BE2C (cell line): ENCODE measurements around the gene DDX27.

Source experiments
- DNase-seq: peaks from one replicate; pipeline ENCODE4 v3.0.0-alpha.2; 2020
- H3K27me3 ChIP-seq: fragments of 250-450 bp; sonication (Bioruptor Pico); 2 replicates; pipeline ENCODE4 v1.5.1; 2020; ENCODE audit warnings: mild to moderate bottlenecking
- H3K36me3 ChIP-seq: fragments of 250-450 bp; sonication (Bioruptor Pico); 2 replicates; pipeline ENCODE4 v1.5.1; 2020; ENCODE audit warnings: mild to moderate bottlenecking
- H3K4me1 ChIP-seq: fragments of 250-450 bp; sonication (Bioruptor Pico); 2 replicates; pipeline ENCODE4 v1.5.1; 2020
- H3K4me3 ChIP-seq: 2 replicates; pipeline ENCODE4 v1.5.1; 2011; ENCODE audit warnings: low read depth, low read length
- H3K9me3 ChIP-seq: fragments of 250-450 bp; sonication (Bioruptor Pico); 2 replicates; pipeline ENCODE4 v1.5.1; 2020
- CTCF ChIP-seq: IDR thresholded peaks from 2 replicates; pipeline ENCODE4 v1.5.1; 2012; ENCODE audit warnings: mild to moderate bottlenecking, low read depth, low read length

Gene DDX27

GRCh38 chr20:49276961-49277785, 58.0 kb downstream of the DDX27 start:
- Histone ChIP-seq H3K36me3 (peaks cover 69% of the 10 kb centered on the region), H3K9me3 (no peaks in the 10 kb centered on the region), H3K4me1 (peaks cover 8% of the 10 kb centered on the region; the same call in 1 of the 2 replicates), H3K4me3 (peak overlapping the region; percentile 97), H3K27me3 (no peaks in the 10 kb centered on the region)
- no peak for DNase-seq
- no peak for TF ChIP-seq CTCF

- Histone ChIP-seq H3K27me3 (no peaks in the 10 kb centered on the region), H3K4me1 (peaks cover 8% of the 10 kb centered on the region; the same call in 1 of the 2 replicates), H3K4me3 (peak overlapping the region; percentile 97), H3K9me3 (no peaks in the 10 kb centered on the region), H3K36me3 (peaks cover 69% of the 10 kb centered on the region)
- no peak for TF ChIP-seq CTCF
- no peak for DNase-seq
Measured at GRCh38 chr20:49277786-49278035, 58.5 kb downstream of the DDX27 start.

- no peak for TF ChIP-seq CTCF
- peaks cover 8% of the 10 kb centered on the region; the same call in 1 of the 2 replicates for H3K4me1 ChIP-seq
- H3K36me3 ChIP-seq, result peaks cover 69% of the 10 kb centered on the region
- peak; percentile 99 for DNase-seq
- peak within 1 kb of the TSS; percentile 97 for H3K4me3 ChIP-seq
- no peaks in the 10 kb centered on the region for H3K27me3 ChIP-seq
- H3K9me3 ChIP-seq, result no peaks in the 10 kb centered on the region
Measured at GRCh38 chr20:49278036-49278817, 59.0 kb downstream of the DDX27 start, which contains the start of gene ZNFX1. ZNFX1 (minus strand) TSS chr20:49278057; CDS start chr20:49275839, 2,218 bp downstream.

GRCh38 chr20:49278818-49279676, 59.8 kb downstream of the DDX27 start:
- no peaks in the 10 kb centered on the region for H3K9me3 ChIP-seq
- peak overlapping the region; percentile 97 for H3K4me3 ChIP-seq
- H3K27me3 ChIP-seq, result no peaks in the 10 kb centered on the region
- no peak for DNase-seq
- TF ChIP-seq CTCF, result no peak
- H3K36me3 ChIP-seq, result peaks cover 69% of the 10 kb centered on the region
- H3K4me1 ChIP-seq, result peaks cover 8% of the 10 kb centered on the region

- Histone ChIP-seq H3K4me1 (peaks cover 8% of the 10 kb centered on the region), H3K36me3 (peaks cover 71% of the 10 kb centered on the region), H3K27me3 (no peaks in the 10 kb centered on the region), H3K9me3 (no peaks in the 10 kb centered on the region), H3K4me3 (peak overlapping the region; percentile 97)
- no peak for DNase-seq
- no peak for TF ChIP-seq CTCF
Measured at GRCh38 chr20:49279677-49280462, 60.7 kb downstream of the DDX27 start.
